GM19351 (cell line): ENCODE results near the gene FLAD1.

Experiments used
- ATAC-seq: cut with Tn5 transposase; IDR thresholded peaks from one replicate; pipeline ENCODE4 v1.9.1; 2021; ENCODE audit warnings: mild to moderate bottlenecking, moderate library complexity; ENCODE audit not compliant: unreplicated experiment

The FLAD1 gene

DNA sequence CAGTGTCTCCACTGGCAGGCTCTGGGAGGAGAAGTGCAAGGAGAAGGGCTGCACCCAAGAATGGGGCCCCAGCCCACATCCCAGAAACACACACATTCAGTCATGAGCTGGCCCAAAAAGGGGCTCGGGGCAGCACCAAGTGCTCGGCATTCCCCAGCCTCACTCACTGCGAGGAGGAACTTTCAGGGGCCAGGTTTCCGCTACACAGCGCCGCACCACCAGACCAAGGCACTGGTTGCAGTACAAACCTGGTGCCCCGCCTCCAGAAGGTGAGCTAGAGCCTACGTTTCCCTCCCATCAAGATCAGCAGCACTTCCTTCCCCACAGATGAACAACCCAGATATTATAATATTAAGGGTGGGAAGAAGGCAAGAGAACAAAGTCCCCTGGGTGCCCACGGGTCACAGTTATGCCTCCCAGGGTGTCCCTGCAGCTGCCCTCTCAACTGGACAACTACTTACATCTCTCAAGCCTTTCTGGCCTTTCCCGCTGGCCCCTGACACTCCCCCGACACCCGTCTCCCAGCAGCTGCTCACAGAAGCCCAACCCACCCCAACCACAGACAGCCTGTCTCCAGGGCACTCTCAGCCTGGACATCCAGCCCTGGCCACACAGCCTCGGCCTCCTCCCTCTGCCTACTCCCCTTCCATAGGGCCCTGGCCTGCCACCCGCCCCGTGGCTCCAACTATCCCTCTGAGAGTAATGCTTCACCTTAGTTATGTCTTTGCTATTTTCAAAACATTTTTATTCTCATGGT, 31.1 kb upstream of the FLAD1 start:
- ATAC-seq = no peak

DNA sequence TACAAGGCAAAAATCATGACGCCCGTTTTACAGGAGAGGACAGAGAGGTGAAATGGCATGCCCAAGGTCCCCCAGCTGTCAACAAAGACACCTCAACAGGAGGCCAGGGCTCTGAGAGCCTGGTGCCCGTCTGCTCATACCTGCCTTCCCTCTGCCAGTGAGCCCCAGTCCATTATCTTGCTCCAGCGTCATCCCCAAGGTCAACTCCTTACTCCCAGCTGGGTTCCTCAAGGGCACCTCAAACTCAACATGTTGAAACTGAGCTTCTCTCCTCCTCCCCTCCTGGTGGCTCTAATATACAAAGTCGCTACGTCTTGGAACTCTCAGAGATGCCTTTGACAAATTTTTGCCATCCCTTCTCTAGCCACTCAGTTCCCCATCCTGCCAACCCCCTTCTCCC, 30.5 kb upstream of the FLAD1 start:
- ATAC-seq = no peak

DNA sequence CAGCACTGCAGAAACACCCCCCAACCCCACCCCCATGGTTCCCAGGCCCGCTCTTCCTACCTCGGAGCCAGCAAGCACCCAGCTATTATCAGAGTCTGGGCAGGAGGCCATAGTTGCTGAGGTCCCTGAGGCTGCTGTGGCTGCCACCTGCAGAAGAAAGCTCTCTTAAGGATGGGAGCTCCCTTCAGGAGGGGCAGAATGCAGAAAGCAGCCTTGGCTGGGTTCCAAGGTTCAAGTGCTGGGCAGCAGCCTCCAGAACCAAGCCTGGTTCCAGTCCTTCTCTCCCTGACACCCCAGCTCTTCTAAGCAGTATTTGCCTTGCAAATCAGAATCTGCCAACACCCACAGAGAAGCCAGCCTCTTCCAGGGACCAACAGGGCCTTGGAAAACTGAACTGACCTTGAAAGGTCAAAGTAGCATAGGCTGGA, 29.5 kb upstream of the FLAD1 start:
- ATAC-seq = no peak

DNA sequence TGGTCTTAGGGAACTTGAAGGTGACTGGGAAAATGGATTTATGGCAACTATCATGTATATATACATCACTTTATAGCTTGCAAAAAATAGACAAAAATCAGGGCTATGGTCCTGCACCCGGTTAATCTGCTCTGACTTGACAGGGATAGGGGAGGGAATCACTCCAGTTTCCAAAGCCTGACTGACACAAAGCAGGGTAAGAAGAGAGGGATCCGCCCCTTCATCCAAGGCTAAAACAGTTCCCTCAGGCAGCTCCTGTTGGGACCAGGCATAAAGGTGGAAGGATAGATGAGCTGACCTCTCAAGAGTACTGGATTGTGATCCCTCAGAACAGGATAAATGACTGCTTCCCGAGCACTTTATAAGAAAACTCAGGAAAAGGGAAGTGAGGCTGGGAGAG, 28.6 kb upstream of the FLAD1 start:
- no peak for ATAC-seq

DNA sequence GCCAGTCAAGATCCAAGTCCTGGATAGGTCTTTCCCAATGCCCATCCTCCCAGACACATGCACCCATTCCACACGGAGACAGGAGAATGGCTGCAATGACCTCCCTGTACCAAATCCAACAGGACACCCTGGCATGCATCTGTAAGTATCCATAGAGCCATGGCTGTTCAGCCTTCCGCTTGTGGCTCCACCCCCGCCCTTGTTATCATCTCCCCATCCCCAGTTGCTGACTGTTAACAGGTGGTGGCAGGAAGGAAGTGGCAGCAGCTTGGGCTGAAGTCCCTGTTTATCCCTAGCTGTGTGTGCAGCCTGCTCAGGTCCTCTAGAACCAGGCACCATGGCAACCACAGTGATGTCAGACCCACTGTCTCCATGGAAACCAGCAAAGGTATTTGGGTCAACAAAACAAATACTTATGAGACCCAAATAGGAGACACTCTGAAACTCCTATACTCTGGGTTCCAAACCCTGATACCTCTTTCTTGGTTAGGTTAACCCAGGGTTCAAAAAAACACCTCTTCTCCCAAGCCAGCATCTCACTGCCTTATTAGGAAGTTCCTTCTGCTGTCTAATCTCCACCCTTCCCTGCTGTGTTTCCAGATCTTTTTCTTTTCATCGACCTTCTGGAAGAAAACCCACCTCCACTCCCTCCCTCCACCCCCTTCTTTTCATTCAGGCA, 28.0 kb upstream of the FLAD1 start:
- ATAC-seq = no peak

DNA sequence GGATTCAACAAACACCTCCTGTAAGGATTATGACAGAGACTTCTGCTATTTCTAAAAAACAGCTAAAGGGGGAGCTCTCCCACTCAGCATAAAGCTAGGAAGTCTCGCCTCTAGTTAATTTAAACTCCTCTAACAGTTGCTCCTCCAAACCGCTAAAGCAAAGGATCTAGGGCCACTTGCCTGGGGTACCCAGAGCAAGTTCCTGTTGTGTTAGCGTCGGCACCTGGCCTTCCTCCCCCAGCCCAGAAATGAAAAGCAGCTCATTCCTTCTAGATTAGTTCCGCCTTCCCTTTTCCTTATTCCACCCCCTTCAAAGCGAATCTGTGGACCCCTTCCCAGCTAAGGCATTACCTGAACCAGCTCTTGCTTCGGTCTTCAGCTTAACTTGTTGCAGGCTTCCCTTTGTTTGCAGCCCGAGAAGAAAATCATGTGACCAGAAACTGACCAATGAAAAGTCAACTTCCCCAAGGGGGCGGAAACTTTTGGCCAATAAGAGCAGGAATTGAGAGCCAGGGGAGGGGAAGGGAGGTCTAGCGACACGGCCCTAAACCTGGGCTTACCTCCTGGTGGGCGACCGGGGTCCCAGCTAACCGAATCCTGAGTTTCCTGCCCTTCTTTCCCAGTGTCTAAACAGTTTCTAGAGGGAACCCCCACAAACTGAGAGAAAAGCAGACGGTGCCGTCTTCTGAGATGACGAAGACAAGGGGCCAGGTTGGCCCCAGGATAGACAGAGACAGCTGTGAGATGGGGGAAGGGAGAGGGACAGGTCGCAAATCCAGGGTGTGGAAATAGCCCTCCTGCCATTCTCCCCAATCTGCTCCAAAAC, 27.2 kb upstream of the FLAD1 start, which contains the start of gene PBXIP1:
Gene PBXIP1, minus strand, starts transcription at position 382 of the 826 bp plus-strand sequence. CDS start 2,378 bp downstream, outside the sequence.
- peak; percentile 72 for ATAC-seq

DNA sequence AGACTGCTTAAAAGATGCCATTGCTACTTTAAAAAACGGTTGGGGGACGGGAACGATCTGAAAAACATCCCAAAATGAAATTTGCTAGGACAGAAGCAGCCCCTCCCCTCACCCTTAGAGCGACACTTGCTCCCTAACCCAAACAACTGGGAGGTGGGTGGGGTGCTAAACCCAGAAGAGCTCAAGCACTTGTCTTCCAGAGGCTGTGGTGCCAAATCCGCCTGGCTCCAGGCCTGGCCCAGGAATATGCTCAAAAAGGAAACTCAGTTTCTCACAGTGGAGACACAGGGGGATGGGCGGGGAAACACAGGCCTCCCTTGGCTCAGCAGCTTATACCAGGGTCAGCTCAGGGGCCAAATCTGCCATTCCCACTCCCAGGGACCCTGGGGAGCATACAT, 26.6 kb upstream of the FLAD1 start:
- ATAC-seq = no peak

DNA sequence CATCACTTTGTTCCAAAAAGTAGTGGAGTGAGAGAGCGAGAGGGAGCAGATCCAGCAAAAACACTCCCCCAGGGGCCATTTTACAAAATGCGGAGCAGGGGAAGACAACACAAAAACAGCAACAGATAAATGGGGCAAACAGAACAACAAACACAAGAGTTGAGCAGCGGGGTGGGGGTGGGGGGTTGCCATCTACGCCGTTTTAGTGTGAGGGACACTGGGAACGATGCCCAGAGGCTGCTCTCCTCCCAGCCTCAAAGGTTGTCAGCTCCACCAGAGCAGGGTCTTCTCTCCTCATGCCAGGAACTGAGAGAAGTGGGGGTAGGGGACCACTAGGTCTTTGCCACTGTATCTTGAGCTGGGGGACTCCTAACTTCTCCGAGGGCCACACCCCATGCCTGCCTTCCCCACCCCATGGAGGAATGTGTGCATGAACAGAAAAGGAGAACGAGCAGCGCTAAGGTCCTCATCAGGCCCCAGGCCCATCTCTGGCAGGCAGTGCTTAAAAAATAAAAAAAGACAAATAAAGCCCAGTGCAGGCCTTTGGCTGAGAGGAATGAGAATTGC, 26.0 kb upstream of the FLAD1 start:
- no peak for ATAC-seq

DNA sequence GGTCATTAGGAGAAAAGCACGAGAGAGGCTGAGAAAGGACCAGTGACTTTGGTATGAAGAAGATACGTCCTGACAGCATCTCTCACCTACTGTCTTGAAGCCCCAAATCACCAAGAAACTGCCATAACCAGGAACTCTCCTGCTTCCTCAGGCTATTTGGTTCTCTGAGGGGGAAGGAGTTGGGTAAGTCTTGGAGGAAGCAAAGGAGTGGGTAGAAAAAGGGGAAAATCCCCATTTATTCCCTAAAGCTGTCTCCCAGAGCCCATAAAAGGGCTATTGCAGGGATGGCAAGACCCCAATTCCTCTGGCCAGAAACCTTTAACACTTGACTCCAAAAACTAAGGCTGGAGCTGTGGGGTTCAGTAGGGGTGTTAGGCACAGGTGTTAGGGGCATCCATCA, 25.1 kb upstream of the FLAD1 start:
- no peak for ATAC-seq

DNA sequence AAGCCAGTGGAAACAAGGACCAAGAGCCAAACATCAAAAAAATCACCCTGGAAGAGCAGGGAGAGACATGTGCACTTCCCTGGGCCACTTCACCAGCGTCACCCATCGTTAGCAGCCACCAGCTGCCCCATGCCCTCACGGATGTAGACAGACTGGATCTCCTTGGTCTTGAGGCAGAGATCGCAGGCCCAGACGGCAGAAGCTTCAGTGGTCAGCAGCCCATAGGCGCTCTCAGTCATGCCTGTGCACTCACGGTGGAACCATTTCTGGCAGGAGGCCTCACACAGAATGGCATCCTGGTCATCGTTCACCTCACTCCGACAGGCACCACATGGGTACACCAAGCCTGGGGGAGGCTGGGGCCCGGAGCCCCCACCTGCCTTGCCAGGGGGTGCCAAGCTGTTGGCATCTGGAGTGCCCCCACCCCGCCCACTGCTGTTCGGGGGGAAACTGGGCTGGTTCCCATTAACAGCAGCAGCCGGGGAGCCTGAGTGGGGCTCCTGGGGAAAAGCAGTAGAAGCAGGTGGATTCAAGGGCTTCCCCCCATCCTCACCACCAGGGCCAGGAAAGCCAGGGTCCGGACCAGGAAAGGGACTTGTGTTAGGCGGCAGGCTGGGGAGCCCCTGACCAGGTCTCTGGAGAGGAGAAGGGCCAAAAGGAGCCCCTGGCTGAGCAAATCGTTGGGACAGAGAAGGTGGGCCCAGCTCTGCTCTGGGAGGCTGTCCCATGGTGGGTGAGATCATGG, 24.3 kb upstream of the FLAD1 start:
- ATAC-seq = no peak

DNA sequence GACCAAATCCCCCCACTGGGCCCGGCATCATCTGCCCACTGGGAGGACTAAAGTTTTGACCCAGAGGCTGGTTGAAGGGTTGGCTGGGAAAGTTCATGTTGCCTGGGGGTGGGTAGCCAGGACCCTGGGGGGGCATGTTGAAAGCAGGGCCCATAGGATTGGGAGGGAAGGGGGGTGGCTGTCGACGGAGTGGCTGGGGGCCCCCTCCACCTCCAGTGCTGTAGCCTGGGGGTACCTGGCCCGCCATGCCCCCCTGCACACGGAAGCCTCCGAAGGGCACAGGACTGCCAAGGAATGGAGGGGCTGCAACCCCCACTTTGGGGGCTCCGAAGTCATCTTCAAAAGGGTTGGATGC, 23.7 kb upstream of the FLAD1 start:
- no peak for ATAC-seq

DNA sequence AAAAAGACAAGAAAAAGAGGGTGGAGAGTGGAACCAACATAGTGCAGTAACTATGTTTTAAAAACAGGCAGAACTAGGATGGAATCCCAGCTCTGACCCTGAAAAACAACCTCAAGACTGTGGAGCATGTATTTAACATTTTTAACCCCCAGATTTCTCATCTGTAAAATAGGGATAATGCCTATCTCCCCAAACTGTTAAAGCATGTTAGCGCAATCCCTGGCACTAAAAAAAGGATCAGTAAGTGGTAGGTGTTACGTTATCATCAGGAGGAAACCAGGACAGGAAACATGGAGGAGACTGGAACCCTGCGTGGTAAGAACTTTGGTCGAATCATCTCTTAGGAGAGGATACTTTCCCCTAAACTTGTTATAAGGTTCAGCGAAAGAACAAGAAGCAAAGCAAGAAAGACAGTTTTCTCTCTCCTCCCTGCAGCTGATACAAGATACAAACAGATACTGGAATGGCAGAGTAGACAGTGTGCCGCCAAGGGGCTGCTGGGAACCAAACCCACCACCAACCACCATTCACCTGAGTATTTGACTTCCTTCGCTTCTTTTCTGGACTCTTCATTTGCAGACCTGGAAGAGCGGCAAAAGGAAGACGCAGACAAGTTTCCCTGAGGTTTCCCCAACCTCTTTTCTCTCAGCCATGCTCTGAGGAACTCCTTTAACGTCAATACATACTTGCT, 22.6 kb upstream of the FLAD1 start:
- no peak for ATAC-seq

DNA sequence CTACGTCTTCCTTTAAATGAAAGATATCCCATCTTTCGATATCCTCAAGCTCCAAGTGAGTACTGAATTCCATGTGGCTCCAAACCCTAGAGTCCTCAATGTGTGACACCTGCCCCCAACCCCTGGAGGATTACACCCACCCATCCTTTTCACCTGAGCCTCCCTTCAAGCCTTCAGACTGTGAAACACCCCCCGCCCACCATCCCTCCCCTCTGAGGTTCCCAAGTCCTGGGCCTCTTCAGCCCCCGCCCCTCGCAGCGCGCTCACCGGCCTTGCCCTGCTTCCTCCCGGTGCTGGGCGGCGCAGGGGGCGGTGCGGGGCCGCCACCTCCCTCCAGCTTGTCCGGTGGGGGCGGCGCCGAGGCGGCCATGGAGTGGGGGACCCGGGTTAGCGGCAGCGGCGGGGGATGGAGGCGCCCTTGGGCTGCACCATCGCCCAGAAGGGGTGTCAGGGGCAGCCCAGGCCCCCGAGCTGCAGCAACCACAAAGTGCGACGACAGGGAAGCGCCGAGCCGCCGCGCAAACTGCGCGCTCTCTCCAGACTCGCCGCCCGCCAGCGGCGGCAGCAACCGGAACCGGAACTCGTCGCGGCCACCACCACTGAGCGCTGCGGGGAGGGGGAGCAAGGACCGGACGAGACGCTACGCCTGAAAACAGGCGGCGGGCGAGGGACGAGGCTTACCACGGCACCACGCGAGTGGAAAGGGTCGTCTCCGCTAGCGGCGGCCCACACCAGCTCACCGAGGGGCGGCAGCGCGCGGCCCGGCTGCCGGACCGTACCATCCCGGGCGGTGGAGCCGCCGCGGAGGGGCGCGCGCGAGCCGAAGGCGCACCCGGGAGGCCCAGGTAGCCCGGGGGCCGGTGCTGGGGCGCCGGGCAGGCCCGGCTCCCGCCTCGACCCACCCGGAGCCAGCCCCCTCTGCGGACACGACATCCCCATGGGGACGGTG, 21.7 kb upstream of the FLAD1 start, which contains the start of gene PYGO2:
Gene PYGO2, minus strand, starts transcription at position 576 of the 949 bp plus-strand sequence. Its CDS starts 206 bp downstream, at position 370.
- ATAC-seq = peak; percentile 80

DNA sequence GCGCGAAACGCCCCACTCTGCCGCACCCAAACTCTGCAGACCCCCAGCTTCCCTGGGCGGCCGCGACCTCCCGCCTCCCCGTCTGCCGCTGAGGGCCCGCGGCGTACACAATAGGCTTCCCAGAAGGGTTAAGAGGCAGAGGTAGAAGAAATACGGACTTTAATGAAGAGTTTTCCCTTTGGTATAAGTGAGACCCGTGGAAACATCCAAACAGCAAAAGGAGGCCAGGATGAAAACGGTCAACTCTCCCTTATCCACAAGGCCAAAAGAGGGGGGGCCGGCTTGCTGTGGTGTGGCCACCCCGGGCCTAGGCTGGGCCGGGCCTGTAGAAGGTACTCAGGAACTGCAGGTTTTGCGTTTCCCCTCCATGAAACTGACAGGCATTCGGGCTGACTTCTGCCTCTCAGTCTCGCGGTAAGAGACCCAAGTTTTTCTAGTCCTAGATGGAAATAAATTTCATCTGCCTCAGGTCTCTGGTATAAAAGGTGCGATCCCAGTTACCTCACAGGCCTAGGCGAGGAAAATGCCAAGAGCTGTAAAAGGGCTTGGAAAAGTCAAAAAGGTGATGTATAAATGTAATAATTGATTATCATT, 20.9 kb upstream of the FLAD1 start:
- no peak for ATAC-seq

DNA sequence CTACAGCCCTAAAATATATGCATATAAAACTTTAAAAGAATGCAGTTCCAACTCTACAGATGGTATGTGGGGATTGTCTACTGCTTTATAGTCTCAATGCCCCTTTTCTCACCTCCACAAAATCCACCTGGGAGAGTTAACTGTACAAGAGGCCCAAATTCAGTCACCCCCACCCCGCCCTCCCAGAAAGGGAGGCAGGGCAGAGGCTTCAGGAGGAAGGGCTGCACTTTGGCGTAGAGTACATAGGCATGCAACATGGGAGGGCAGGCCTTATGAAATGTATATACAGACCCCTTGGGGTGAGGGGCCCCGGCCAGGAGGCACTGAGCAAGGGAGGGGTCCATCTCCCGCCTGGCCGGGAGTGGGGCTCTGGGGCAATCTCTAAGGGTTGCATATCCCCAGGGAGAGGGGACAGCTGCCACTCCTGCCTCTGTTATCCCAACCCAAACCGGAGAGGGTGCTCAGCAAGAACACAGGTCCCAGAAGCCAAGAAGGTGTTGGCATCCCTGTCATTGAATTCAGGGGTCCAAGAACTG, 20.3 kb upstream of the FLAD1 start:
- no peak for ATAC-seq

DNA sequence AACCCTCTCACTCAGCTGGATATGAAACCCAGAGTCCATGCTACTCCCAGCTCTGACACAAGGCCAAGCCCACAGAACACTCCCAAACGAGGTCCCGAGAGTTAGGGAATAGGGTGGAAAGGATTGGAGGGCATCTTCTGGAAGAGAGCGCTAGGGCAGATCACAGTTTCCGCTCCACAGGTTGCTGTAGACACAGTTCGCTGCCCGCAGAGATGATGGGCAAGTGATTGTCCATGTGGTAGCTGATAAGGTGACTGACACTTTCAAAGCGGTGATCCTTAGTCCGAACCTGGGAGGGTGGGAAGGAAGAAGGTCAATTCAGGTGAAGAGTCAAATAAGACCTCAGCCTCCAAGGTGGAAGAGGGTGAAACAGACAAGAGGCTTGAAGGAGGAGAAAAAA, 19.5 kb upstream of the FLAD1 start:
- no peak for ATAC-seq

DNA sequence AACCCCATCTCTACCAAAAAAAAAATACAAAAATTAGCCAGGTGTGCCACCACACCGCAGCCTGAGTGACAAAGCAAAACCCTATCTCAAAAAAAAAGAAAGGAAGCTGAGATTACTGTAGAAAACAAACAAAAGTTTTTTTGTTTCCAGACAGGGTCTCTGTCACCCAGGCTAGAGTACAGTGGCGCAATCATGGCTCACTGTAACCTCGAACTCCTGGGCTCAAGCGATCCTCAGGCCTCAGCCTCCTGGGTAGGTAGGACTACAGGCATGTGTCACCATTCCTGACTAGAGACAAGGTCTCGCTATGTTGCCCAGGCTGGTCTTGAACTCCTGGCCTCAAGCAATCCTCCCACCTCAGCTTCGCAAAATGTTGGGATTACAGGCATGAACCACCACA, 18.8 kb upstream of the FLAD1 start:
- no peak for ATAC-seq

DNA sequence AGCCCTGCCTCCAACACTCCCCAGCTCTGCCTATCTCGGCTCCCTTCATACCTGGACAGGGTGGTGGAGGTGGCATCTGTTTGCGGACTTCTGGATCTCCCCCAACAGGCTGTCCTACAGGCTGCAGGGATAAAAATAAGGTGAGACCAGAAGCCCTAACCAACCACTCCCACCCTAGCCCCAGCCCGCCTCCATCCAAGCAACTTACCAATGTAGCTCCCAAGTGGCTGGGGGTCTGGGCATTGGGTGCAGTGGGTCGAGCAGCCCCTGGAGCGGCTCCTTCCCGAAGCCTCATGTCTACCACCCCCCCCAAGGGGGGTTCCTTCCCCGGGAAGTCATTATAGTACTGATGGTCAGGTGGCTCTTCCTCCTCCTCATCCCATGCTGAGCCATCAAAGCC, 17.0 kb upstream of the FLAD1 start:
- ATAC-seq = no peak
